Motor neuron (in vitro differentiated cells): ENCODE measurements around the gene ZNF469. TPM values are rescaled to one million over a fixed set of nuclear protein-coding genes. Genes with fewer than 3 reads are reported as not detected.

Experiments
- ATAC-seq, 8 experiments: fragments of 200-7000 bp; cut with Tn5 transposase; replicated peaks in 6 of 8; 2 replicates each; pipeline ENCODE4 v1.8.0; 2021; ENCODE audit warnings: mild to moderate bottlenecking in 8 of 8, moderate library complexity in 8 of 8
- H3K27ac ChIP-seq, 2 donors: fragments of 250-450 bp; sonication (Bioruptor Pico); 2 replicates each; pipeline ENCODE4 v1.9.0; 2021; ENCODE audit warnings: antibody characterized with exemption in 2 of 2, mild to moderate bottlenecking in 2 of 2, moderate library complexity in 1 of 2
- H3K4me1 ChIP-seq, 2 donors: fragments of 250-450 bp; sonication (Bioruptor Pico); replicated peaks in 1 of 2; 2 replicates each; pipeline ENCODE4 v1.6.1; 2021; ENCODE audit warnings: antibody characterized with exemption in 2 of 2, mild to moderate bottlenecking in 2 of 2, moderate library complexity in 1 of 2
- H3K4me3 ChIP-seq, 5 donors: fragments of 250-450 bp; sonication (Bioruptor Pico); 2 replicates each; pipeline ENCODE4 v1.9.0; 2021; ENCODE audit warnings: antibody characterized with exemption in 5 of 5, mild to moderate bottlenecking in 5 of 5, moderate library complexity in 4 of 5
- WGBS, 10 experiments: fragments of 450-650 bp; shearing (Covaris generic); methylation state at CpG; one replicate each; pipeline ENCODE4 v1.0.0; 2022; 5-methylcytosine and 5-hydroxymethylcytosine counted together
- in situ Hi-C, 9 experiments: fragments of 400-800 bp; cut with MboI; loops; one replicate each; pipeline ENCODE4 v1.15.0; 2021; ENCODE audit warnings: low sequenced_read_pairs in 9 of 9, low pct_unique_long_range_greater_than_20kb in 2 of 9; ENCODE audit not compliant: unreplicated experiment in 9 of 9
- total RNA-seq, 8 experiments: library from RNA; unstranded; fragments of 300-600 nt; gene quantifications; 2 replicates each; pipeline versions ENCODE4 v1.2.3 to v1.2.4, GENCODE V29; 2022

Gene ZNF469
- total RNA-seq, 8 experiments from 2014 or later = 0.13 to 1.0 (median 0.34) TPM

- in situ Hi-C loops = no loop called here
- no peak overlapping the region for H3K4me3 ChIP-seq
- no peak overlapping the region for H3K27ac ChIP-seq
- peaks cover 0 to 3% of the 10 kb centered on the region in 2 donors for H3K4me1 ChIP-seq
- 50 to 83% (median 68%) methylated on average over 1 to 6 of the region's 8 CpGs; no CpG with 5 or more reads in 2 of the 10 experiments for WGBS, 10 experiments
- ATAC-seq = no peak
These were observed 39.4 kb upstream of the ZNF469 start for GRCh38 chr16:88343271-88343791.

GRCh38 chr16:88344411-88345030 is 38.2 kb upstream of the ZNF469 start:
- no peak overlapping the region for H3K4me3 ChIP-seq
- WGBS, 10 experiments = 87 to 100% methylated on average over 1 to 9 of the region's 20 CpGs; no CpG with 5 or more reads in 8 of the 10 experiments
- H3K27ac ChIP-seq = no peak overlapping the region
- in situ Hi-C loops = no loop called here
- H3K4me1 ChIP-seq = peaks cover 0 to 3% of the 10 kb centered on the region in 2 donors
- no peak for ATAC-seq

- 0 to 100% (median 89%) methylated on average over 1 to 7 of the region's 18 CpGs; no CpG with 5 or more reads in 3 of the 10 experiments for WGBS, 10 experiments
- Histone ChIP-seq H3K4me3 (no peak overlapping the region), H3K27ac (no peak overlapping the region), H3K4me1 (peaks cover 0 to 3% of the 10 kb centered on the region in 2 donors)
- in situ Hi-C loops = no loop called here
- no peak for ATAC-seq
These were observed 37.6 kb upstream of the ZNF469 start for GRCh38 chr16:88345031-88345720.

- Histone ChIP-seq H3K4me3 (no peak overlapping the region), H3K27ac (no peak overlapping the region), H3K4me1 (peaks cover 0 to 3% of the 10 kb centered on the region in 2 donors)
- ATAC-seq = no peak
- 16 to 95% (median 57%) methylated on average over 3 to 15 of the region's 32 CpGs; no CpG with 5 or more reads in 4 of the 10 experiments for WGBS, 10 experiments
- in situ Hi-C loops = no loop called here
These were observed 36.8 kb upstream of the ZNF469 start for GRCh38 chr16:88345721-88346560.

GRCh38 chr16:88346680-88347505 is 35.9 kb upstream of the ZNF469 start:
- WGBS, 10 experiments = 80 to 100% (median 90%) methylated on average over 2 to 5 of the region's 26 CpGs; no CpG with 5 or more reads in 3 of the 10 experiments
- no peak for ATAC-seq
- in situ Hi-C loops = no loop called here
- Histone ChIP-seq H3K4me3 (no peak overlapping the region), H3K4me1 (peaks cover 0 to 12% of the 10 kb centered on the region in 2 donors), H3K27ac (no peak overlapping the region)

GRCh38 chr16:88347656-88348376 is 34.9 kb upstream of the ZNF469 start:
- WGBS, 10 experiments = 67 to 93% (median 78%) methylated on average over 2 to 5 of the region's 21 CpGs; no CpG with 5 or more reads in 5 of the 10 experiments
- in situ Hi-C loops = no loop called here

GRCh38 chr16:88348377-88349152 is 34.2 kb upstream of the ZNF469 start:
- no peak overlapping the region for H3K27ac ChIP-seq
- WGBS, 10 experiments = 40 to 100% (median 88%) methylated on average over 1 to 5 of the region's 25 CpGs; no CpG with 5 or more reads in 4 of the 10 experiments
- no peak overlapping the region for H3K4me3 ChIP-seq
- no peak for ATAC-seq
- peaks cover 0 to 13% of the 10 kb centered on the region in 2 donors for H3K4me1 ChIP-seq
- in situ Hi-C loops = no loop called here

More at GRCh38 chr16:88347656-88348376, 34.9 kb upstream of the ZNF469 start:
- Histone ChIP-seq H3K27ac (no peak overlapping the region), H3K4me1 (peaks cover 0 to 13% of the 10 kb centered on the region in 2 donors), H3K4me3 (no peak overlapping the region)
- ATAC-seq = no peak

- no peak for ATAC-seq
- WGBS, 10 experiments = 74 to 100% (median 84%) methylated on average over 1 to 6 of the region's 12 CpGs; no CpG with 5 or more reads in 2 of the 10 experiments
- Histone ChIP-seq H3K4me1 (peaks cover 0 to 13% of the 10 kb centered on the region in 2 donors), H3K4me3 (no peak overlapping the region), H3K27ac (no peak overlapping the region)
- in situ Hi-C loops = no loop called here
These were observed 33.4 kb upstream of the ZNF469 start for GRCh38 chr16:88349153-88349902.

- 40 to 100% (median 86%) methylated on average over 1 to 8 of the region's 32 CpGs; no CpG with 5 or more reads in 4 of the 10 experiments for WGBS, 10 experiments
- in situ Hi-C loops = no loop called here
- peaks cover 0 to 13% of the 10 kb centered on the region in 2 donors for H3K4me1 ChIP-seq
- H3K4me3 ChIP-seq = no peak overlapping the region
- no peak overlapping the region for H3K27ac ChIP-seq
- no peak for ATAC-seq
These were observed 32.6 kb upstream of the ZNF469 start for GRCh38 chr16:88349903-88350900.

GRCh38 chr16:88350922-88351321 is 31.8 kb upstream of the ZNF469 start:
- no peak for ATAC-seq
- WGBS, 10 experiments = 0 to 85% (median 80%) methylated on average over 2 to 5 of the region's 15 CpGs; no CpG with 5 or more reads in 7 of the 10 experiments
- Histone ChIP-seq H3K4me3 (no peak overlapping the region), H3K4me1 (peaks cover 0 to 13% of the 10 kb centered on the region in 2 donors), H3K27ac (no peak overlapping the region)
- in situ Hi-C loops = no loop called here
